Stimulated activated CD8-positive, alpha-beta memory T cell treated with anti-CD3 and anti-CD28 coated beads, Interleukin-7, amount 100 ng/mL, for 1 hour (primary cell): ENCODE results near the gene MTMR12.

Source experiments
- DNase-seq, 2 donors: peaks; one replicate each; pipeline ENCODE4 v3.0.0-alpha.2; 2020; ENCODE audit warnings: low read depth in 2 of 2

Gene MTMR12

DNA sequence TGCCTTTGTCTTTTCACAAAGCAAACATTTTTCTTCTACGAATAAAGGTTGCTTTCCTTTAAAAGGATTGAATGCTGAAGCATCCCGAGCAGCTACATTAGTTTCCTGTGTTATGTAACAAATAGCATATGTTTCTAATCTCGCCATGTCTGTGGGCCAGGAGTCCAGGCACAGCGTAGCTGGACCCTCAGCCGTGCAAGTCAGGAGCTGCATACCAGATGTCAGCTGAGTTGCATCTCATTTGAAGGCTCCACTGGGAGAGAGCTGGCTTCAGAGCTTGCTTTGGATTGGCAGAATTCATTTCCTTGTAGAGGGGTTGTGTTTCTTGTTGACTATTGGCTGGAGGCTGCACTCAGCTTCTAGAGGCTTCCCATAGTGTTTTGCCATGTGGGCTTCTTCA lies 122.6 kb downstream of the MTMR12 start:
- no peak for DNase-seq

DNA sequence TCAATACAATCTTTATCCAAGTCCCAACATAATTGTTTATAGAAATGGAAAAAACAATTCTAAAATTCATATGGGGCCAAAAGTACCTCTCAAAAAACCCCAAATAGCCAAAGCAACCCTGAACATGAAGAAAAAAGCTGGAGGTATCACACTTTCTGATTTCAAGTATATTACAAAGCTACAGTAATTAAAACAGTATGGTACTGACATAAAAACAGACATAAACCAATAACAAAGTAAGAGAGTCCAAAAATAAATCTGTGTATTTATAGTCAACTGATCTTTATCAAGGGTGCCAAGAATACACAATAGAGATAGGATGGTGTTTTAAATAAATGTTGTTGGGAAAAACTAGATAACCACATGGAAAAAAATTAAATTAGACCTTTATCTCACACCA lies 125.1 kb downstream of the MTMR12 start:
- DNase-seq: no peak

DNA sequence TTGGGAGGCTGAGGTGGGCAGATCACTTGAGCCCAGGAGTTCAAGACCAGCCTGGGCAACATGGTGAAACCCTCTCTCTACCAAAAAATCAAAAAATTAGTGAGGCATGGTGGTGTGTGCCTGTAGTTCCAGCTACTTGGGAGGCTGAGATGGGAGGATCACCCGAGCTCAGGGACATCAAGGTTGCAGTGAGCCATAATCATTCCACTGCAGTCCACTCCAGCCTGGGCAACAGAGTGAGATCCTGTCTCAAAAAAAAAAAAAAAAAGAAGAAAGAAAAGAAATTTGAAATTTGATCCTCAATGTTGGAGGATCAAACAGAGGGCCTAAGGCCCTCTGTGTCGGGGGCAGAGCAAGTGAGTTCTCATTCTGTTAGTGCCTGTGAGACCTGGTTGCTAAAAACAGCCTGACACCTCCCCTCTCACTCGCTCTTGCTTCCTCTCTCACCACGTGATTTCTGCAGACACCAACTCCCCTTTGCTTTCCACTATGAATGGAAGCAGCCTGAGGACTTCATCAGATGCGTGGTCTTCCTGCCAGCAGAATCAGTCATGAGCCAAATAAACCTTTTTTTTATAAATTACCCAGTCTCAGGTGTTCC lies 130.2 kb downstream of the MTMR12 start:
- DNase-seq: no peak
